Omental fat pad (tissue), 4 donors: ENCODE data around the gene PRTN3. TPM values are rescaled to one million over a fixed set of nuclear protein-coding genes. Genes with fewer than 3 reads are reported as not detected.
A peak's percentile ranks its signal among the peaks of the same experiment; 100 is the strongest.
"Not testable (repeated sequence)": the region's sequence is repeated elsewhere in the genome, so short reads cannot be mapped to it uniquely, and the experiment has no call there.

ENCODE experiments used
- ATAC-seq: fragments of 150-250 bp; one replicate; pipeline ENCODE4 v1.9.1; 2016; ENCODE audit warnings: mild to moderate bottlenecking, moderate library complexity; ENCODE audit not compliant: low FRiP score
- DNase-seq: peaks from one replicate; pipeline ENCODE4 v3.0.0-alpha.2; 2019; ENCODE audit warnings: low spot score
- CTCF ChIP-seq, 3 donors: fragments of 450-650 bp; IDR thresholded peaks; one replicate each; pipeline ENCODE4 v1.5.1; 2016 to 2017; ENCODE audit warnings: antibody characterized with exemption in 3 of 3, mild to moderate bottlenecking in 3 of 3, moderate library complexity in 2 of 3
- total RNA-seq, 4 donors: library from RNA; depleted of rRNA; stranded (reverse); fragments of >200 nt; gene quantifications; one replicate each; pipeline ENCODE4 v1.1.0, GENCODE V29; 2016

PRTN3 gene
- total RNA-seq, 4 donors from 2014 or later = not detected

GRCh38 chr19:829129-829758, 11.6 kb upstream of the PRTN3 start:
- TF ChIP-seq CTCF (IDR thresholded peaks at IDR 0.05) = no peak
- DNase-seq = no peak
- ATAC-seq = no peak

GRCh38 chr19:831407-832369, 9.1 kb upstream of the PRTN3 start:
- no peak for TF ChIP-seq CTCF (IDR thresholded peaks at IDR 0.05)
- no peak for DNase-seq
- ATAC-seq = peak; percentile 30

- TF ChIP-seq CTCF (IDR thresholded peaks at IDR 0.05) = no peak
- DNase-seq (no peak), ATAC-seq (no peak)
Measured at GRCh38 chr19:834216-834615, 6.6 kb upstream of the PRTN3 start.

GRCh38 chr19:835210-835810, 5.5 kb upstream of the PRTN3 start:
- ATAC-seq = no peak

GRCh38 chr19:842802-843179, 2.0 kb downstream of the PRTN3 start:
- not testable (repeated sequence) for DNase-seq, ATAC-seq

More at GRCh38 chr19:835210-835810, 5.5 kb upstream of the PRTN3 start:
- no peak for DNase-seq
- no peak for TF ChIP-seq CTCF (IDR thresholded peaks at IDR 0.05)

GRCh38 chr19:843180-843835, 2.5 kb downstream of the PRTN3 start:
- TF ChIP-seq CTCF (IDR thresholded peaks at IDR 0.05) = no peak
- ATAC-seq = peak; percentile 10
- no peak for DNase-seq
